HG02798 (cell line): ENCODE measurements around the gene PEAK3.
A peak's percentile ranks its signal among the peaks of the same experiment; 100 is the strongest.

Experiments used
- ATAC-seq: cut with Tn5 transposase; IDR thresholded peaks from one replicate; pipeline ENCODE4 v1.9.1; 2021; ENCODE audit warnings: mild to moderate bottlenecking; ENCODE audit not compliant: unreplicated experiment, poor library complexity

The PEAK3 gene

GRCh38 chr19:2273356-2274184 is 8.4 kb downstream of the PEAK3 start:
- peak; percentile 26 for ATAC-seq

GRCh38 chr19:2271234-2272103 is 10.5 kb downstream of the PEAK3 start:
- ATAC-seq = no peak

- no peak for ATAC-seq
These were observed 11.3 kb downstream of the PEAK3 start for GRCh38 chr19:2270423-2271233.

- no peak for ATAC-seq
These were observed 11.9 kb downstream of the PEAK3 start for GRCh38 chr19:2270157-2270422.

GRCh38 chr19:2269244-2270156 is 12.5 kb downstream of the PEAK3 start:
- peak; percentile 70 for ATAC-seq

- ATAC-seq = no peak
These were observed 13.1 kb downstream of the PEAK3 start for GRCh38 chr19:2268861-2269243.

- ATAC-seq = no peak
These were observed 13.5 kb downstream of the PEAK3 start for GRCh38 chr19:2268480-2268830.

GRCh38 chr19:2266183-2266993 is 15.6 kb downstream of the PEAK3 start:
- no peak for ATAC-seq

- ATAC-seq = no peak
These were observed 20.4 kb downstream of the PEAK3 start for GRCh38 chr19:2261438-2262172.

- ATAC-seq = no peak
These were observed 21.6 kb downstream of the PEAK3 start for GRCh38 chr19:2260341-2260805.

- no peak for ATAC-seq
These were observed 22.6 kb downstream of the PEAK3 start for GRCh38 chr19:2259336-2259735.

GRCh38 chr19:2255982-2256685 is 25.8 kb downstream of the PEAK3 start, which contains the start of gene JSRP1:
TSS of gene JSRP1 (minus strand) at chr19:2256417. CDS start at chr19:2255314, 1,103 bp downstream.
- no peak for ATAC-seq

- ATAC-seq = no peak
These were observed 26.7 kb downstream of the PEAK3 start for GRCh38 chr19:2255112-2255845.

GRCh38 chr19:2254064-2254872 is 27.7 kb downstream of the PEAK3 start:
- no peak for ATAC-seq

GRCh38 chr19:2253106-2254063 is 28.6 kb downstream of the PEAK3 start:
- no peak for ATAC-seq
